A375 (cell line): ENCODE results near the gene IFNL2. TPM values are rescaled to one million over a fixed set of nuclear protein-coding genes. Genes with fewer than 3 reads are reported as not detected.

Experiments
- total RNA-seq: library from RNA; depleted of rRNA; stranded (reverse); fragments of >200 nt; shearing (Covaris generic); gene quantifications from 2 replicates; pipeline ENCODE4 v1.2.3, GENCODE V29; 2014; rRNA removed

The IFNL2 gene
- not detected in 2 replicates for total RNA-seq

DNA sequence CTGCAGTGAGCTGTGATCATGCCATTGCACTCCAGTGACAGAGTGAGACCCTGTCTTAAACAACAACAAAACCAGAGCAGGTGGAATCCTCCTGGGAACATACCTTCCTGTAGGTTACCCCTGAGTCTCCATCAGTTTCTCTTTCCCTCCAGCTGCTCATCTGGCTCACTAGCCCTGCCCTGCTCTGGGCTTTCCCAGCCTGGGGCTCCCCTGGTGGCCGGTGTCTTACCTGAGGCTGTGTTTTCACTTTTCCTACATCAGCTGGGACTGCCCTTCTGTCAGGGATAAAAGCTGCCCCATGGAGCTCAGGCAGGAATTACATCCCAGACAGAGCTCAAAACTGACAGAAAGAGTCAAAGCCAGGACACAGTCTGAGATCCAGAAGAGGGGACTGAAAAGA lies at the start of gene IFNL2:
Gene IFNL2, plus strand, starts transcription at position 312 of the 400 bp plus-strand sequence. CDS start 173 bp downstream, outside the sequence.

DNA sequence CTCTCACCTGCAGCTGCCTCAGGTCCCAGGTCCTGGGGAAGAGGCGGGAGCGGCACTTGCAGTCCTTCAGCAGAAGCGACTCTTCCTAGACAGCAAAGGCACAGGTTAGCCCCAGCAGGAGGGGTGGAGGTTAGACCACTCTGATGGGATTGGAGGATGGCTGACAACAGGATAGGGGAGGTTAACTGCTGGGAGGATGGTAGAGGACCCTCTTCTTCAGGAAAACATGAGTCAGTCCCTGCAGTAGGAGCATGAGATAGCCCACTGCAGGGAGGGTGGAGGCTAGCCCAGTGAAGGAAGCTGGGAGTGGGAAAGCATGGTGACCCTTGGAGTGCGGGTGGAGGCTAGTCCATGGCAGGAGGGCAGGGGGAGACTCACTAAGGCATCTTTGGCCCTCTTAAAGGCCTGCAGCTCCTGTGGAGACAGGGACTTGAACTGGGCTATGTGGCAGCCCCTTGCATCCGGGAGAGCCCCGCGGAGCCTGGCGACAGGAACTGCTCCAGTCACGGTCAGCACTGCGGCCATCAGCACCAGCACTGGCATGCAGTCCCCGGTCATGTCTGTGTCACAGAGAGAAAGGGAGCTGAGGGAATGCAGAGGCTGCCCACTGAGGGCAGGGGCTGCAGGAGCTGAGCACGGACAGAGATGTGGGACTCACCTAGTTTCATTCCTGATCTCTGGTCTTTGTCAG lies 23.6 kb upstream of the IFNL2 start, which contains the start of gene IFNL3:
Gene IFNL3, minus strand, starts transcription at position 597 of the 691 bp plus-strand sequence. Its CDS starts 39 bp downstream, at position 558.

GRCh38 chr19:39248806-39249205 lies 19.4 kb upstream of the IFNL2 start, which contains the start of gene IFNL4:
Gene IFNL4, minus strand, starts transcription at chr19:39248856.

GRCh38 chr19:39296055-39296645 lies 28.0 kb downstream of the IFNL2 start, which contains the start of gene IFNL1:
Gene IFNL1, plus strand, starts transcription at chr19:39296407. Its CDS starts 15 bp downstream, at chr19:39296422.

Other genes with a start within 250 kb of the IFNL2 start
- 12.2 and 21.4 TPM in 2 replicates for gene FBXO27, start 235.8 kb upstream of the IFNL2 start, total RNA-seq
- gene ACP7, start 184.0 kb upstream of the IFNL2 start, total RNA-seq: not detected in 2 replicates
- gene PAK4, start 142.6 kb upstream of the IFNL2 start, total RNA-seq: 8.4 and 13.1 TPM in 2 replicates
- not detected in 2 replicates for gene NCCRP1, start 71.4 kb upstream of the IFNL2 start, total RNA-seq
- gene SYCN, start 64.1 kb upstream of the IFNL2 start, total RNA-seq: not detected in 2 replicates
- gene IFNL3, start 23.4 kb upstream of the IFNL2 start, total RNA-seq: not detected in 2 replicates
- not detected in 2 replicates for gene IFNL4, start 19.5 kb upstream of the IFNL2 start, total RNA-seq
- not detected in 2 replicates for gene IFNL1, start 28.0 kb downstream of the IFNL2 start, total RNA-seq
- 2.1 and 2.9 TPM in 2 replicates for gene LRFN1, start 52.5 kb downstream of the IFNL2 start, total RNA-seq
- gene GMFG, start 67.6 kb downstream of the IFNL2 start, total RNA-seq: 1.0 and 1.1 TPM in 2 replicates
- gene SAMD4B, start 74.0 kb downstream of the IFNL2 start, total RNA-seq: 73.5 and 85.9 TPM in 2 replicates
- 50.4 and 55.1 TPM in 2 replicates for gene PAF1, start 122.7 kb downstream of the IFNL2 start, total RNA-seq
- 25.3 and 27.4 TPM in 2 replicates for gene MED29, start 123.0 kb downstream of the IFNL2 start, total RNA-seq
- 3.4 and 8.8 TPM in 2 replicates for gene ZFP36, start 138.5 kb downstream of the IFNL2 start, total RNA-seq
- gene PLEKHG2, start 144.3 kb downstream of the IFNL2 start, total RNA-seq: 20.6 and 25.9 TPM in 2 replicates
- gene RPS16, start 167.6 kb downstream of the IFNL2 start, total RNA-seq: 587 and 846 TPM in 2 replicates
- 103 and 121 TPM in 2 replicates for gene SUPT5H, start 177.2 kb downstream of the IFNL2 start, total RNA-seq
- 162 and 166 TPM in 2 replicates for gene TIMM50, start 212.4 kb downstream of the IFNL2 start, total RNA-seq
- gene DLL3, start 230.6 kb downstream of the IFNL2 start, total RNA-seq: 5.8 and 7.8 TPM in 2 replicates
- gene SELENOV, start 246.7 kb downstream of the IFNL2 start, total RNA-seq: not detected in 2 replicates